IMR-90 (cell line): Measurements from ENCODE around the gene ATF4. TPM values are rescaled to one million over a fixed set of nuclear protein-coding genes. Genes with fewer than 3 reads are reported as not detected.

Experiments
- ATAC-seq: fragments of 200-7000 bp; cut with Tn5 transposase; 2 replicates; pipeline ENCODE4 v1.9.1; 2020; ENCODE audit warnings: low read depth, mild to moderate bottlenecking, moderate library complexity
- BruUV-seq: library from RNA; stranded (reverse); fragments of 400-500 nt; replicated peaks from 2 replicates; lab custom pipeline; 2021; lab: Mats Ljungman, UMichigan
- CTCF ChIA-PET: fragments of 300-600 bp; formaldehyde crosslinking; extraction: SDS; loops from one replicate; lab custom pipeline; 2021; ENCODE audit warnings: antibody characterized with exemption; lab: Yijun Ruan, JAX
- POLR2A ChIA-PET: fragments of 300-600 bp; sonication (Branson Sonifier 250); formaldehyde crosslinking; loops from one replicate; lab custom pipeline; 2022; ENCODE audit warnings: antibody characterized with exemption; ENCODE audit not compliant: unreplicated experiment; lab: Charles Lee
- DNase-seq: peaks from one replicate; pipeline ENCODE4 v3.0.0; 2013
- H2AFZ ChIP-seq: replicated peaks from 2 replicates; pipeline ENCODE3; 2013; ENCODE audit warnings: low read length, mild to moderate bottlenecking; ENCODE audit not compliant: poor library complexity
- H2AK5ac ChIP-seq: 2 replicates; pipeline ENCODE4 v1.6.1; 2013; ENCODE audit warnings: low read depth, low read length, inconsistent platforms
- H2AK9ac ChIP-seq: replicated peaks from 2 replicates; pipeline ENCODE3; 2013; ENCODE audit warnings: mild to moderate bottlenecking, low read depth, low read length, moderate library complexity; ENCODE audit not compliant: poor library complexity
- H2BK120ac ChIP-seq: 2 replicates; pipeline ENCODE4 v1.6.1; 2013; ENCODE audit warnings: low read depth, low read length, inconsistent platforms
- H2BK15ac ChIP-seq: 3 replicates; pipeline ENCODE4 v1.6.1; 2013; ENCODE audit warnings: low read depth, low read length, inconsistent platforms
- H2BK20ac ChIP-seq: 2 replicates; pipeline ENCODE4 v1.6.1; 2013; ENCODE audit warnings: low read depth, mild to moderate bottlenecking, inconsistent platforms, low read length, moderate library complexity
- H2BK5ac ChIP-seq: 2 replicates; pipeline ENCODE4 v1.6.1; 2013; ENCODE audit warnings: mild to moderate bottlenecking, low read depth, low read length, inconsistent platforms; ENCODE audit not compliant: poor library complexity, severe bottlenecking
- H3K14ac ChIP-seq: replicated peaks from 2 replicates; pipeline ENCODE4 v1.6.1; 2013; ENCODE audit warnings: low read depth, low read length, inconsistent platforms
- H3K18ac ChIP-seq: 2 replicates; pipeline ENCODE4 v1.6.1; 2013; ENCODE audit warnings: low read depth, low read length, control low read depth
- H3K23ac ChIP-seq: 2 replicates; pipeline ENCODE4 v1.6.1; 2013; ENCODE audit warnings: low read depth, low read length, inconsistent platforms
- H3K27ac ChIP-seq: 2 replicates; pipeline ENCODE4 v1.5.1; 2013; ENCODE audit warnings: mild to moderate bottlenecking, control low read depth, low read length; ENCODE audit not compliant: insufficient read depth
- H3K27me3 ChIP-seq: 2 replicates; pipeline ENCODE4 v1.6.1; 2013; ENCODE audit warnings: low read length; ENCODE audit not compliant: control insufficient read depth, insufficient read depth
- H3K36me3 ChIP-seq: 2 replicates; pipeline ENCODE4 v1.6.1; 2013; ENCODE audit warnings: low read length, mixed read lengths; ENCODE audit not compliant: control insufficient read depth, insufficient read depth
- H3K4ac ChIP-seq: 2 replicates; pipeline ENCODE4 v1.6.1; 2013; ENCODE audit warnings: low read depth, low read length, inconsistent platforms
- H3K4me1 ChIP-seq: 2 replicates; pipeline ENCODE4 v1.6.1; 2013; ENCODE audit warnings: low read length, mixed read lengths; ENCODE audit not compliant: control insufficient read depth, insufficient read depth
- H3K4me2 ChIP-seq: 2 replicates; pipeline ENCODE4 v1.6.1; 2013; ENCODE audit warnings: low read depth, mild to moderate bottlenecking, control low read depth, low read length, moderate library complexity
- H3K4me3 ChIP-seq: 2 replicates; pipeline ENCODE4 v1.5.1; 2013; ENCODE audit warnings: low read depth, mild to moderate bottlenecking, control low read depth, low read length, moderate library complexity; ENCODE audit not compliant: insufficient read depth
- H3K56ac ChIP-seq: 2 replicates; pipeline ENCODE4 v1.6.1; 2013; ENCODE audit warnings: low read length, inconsistent platforms; ENCODE audit not compliant: insufficient read depth; ENCODE audit errors: extremely low read depth
- H3K79me1 ChIP-seq, 2 experiments: 2 replicates each; pipeline ENCODE4 v1.6.1; 2013; ENCODE audit warnings: low read length in 2 of 2, inconsistent platforms in 1 of 2, low read depth in 1 of 2
- H3K9ac ChIP-seq: 2 replicates; pipeline ENCODE4 v1.6.1; 2013; ENCODE audit warnings: low read depth, low read length, control low read depth
- H3K9me1 ChIP-seq: 2 replicates; pipeline ENCODE4 v1.6.1; 2013; ENCODE audit warnings: low read length, inconsistent platforms; ENCODE audit not compliant: insufficient read depth
- H3K9me3 ChIP-seq: 2 replicates; pipeline ENCODE4 v1.6.1; 2013; ENCODE audit warnings: low read length; ENCODE audit not compliant: control insufficient read depth, insufficient read depth
- H4K20me1 ChIP-seq: 2 replicates; pipeline ENCODE4 v1.6.1; 2013; ENCODE audit warnings: low read length, inconsistent platforms; ENCODE audit not compliant: insufficient read depth
- H4K5ac ChIP-seq: 2 replicates; pipeline ENCODE4 v1.6.1; 2013; ENCODE audit warnings: mild to moderate bottlenecking, low read depth, low read length, control low read depth
- H4K8ac ChIP-seq, 2 experiments: 2 replicates each; pipeline ENCODE4 v1.6.1; 2013; ENCODE audit warnings: low read depth in 2 of 2, low read length in 2 of 2, control low read depth in 1 of 2, inconsistent platforms in 1 of 2
- H4K91ac ChIP-seq: 2 replicates; pipeline ENCODE4 v1.6.1; 2013; ENCODE audit warnings: low read depth, low read length, inconsistent platforms; ENCODE audit not compliant: insufficient read depth
- BHLHE40 ChIP-seq: fragments of 150-350 bp; IDR thresholded peaks from 2 replicates; pipeline ENCODE4 v1.6.1; 2016; ENCODE audit warnings: mild to moderate bottlenecking, low read depth, low read length
- CEBPB ChIP-seq: IDR thresholded peaks from 2 replicates; pipeline ENCODE4 v1.6.1; 2012; ENCODE audit warnings: low read depth, low read length, improper control_type of control experiment
- CHD1 ChIP-seq: IDR thresholded peaks from 2 replicates; pipeline ENCODE4 v1.6.1; 2012; ENCODE audit warnings: low read depth, low read length, improper control_type of control experiment
- CTCF ChIP-seq: conservative IDR thresholded peaks from 2 replicates; pipeline ENCODE4 v1.5.1; 2012; ENCODE audit warnings: mild to moderate bottlenecking, low read depth, low read length, improper control_type of control experiment
- ELK1 ChIP-seq: fragments of 150-350 bp; IDR thresholded peaks from 2 replicates; pipeline ENCODE4 v1.6.1; 2016; ENCODE audit warnings: low read depth, mild to moderate bottlenecking, low read length, moderate library complexity, borderline replicate concordance
- FOS ChIP-seq: fragments of 150-350 bp; IDR thresholded peaks from 2 replicates; pipeline ENCODE4 v1.6.1; 2016; ENCODE audit warnings: low read depth, low read length
- MAFK ChIP-seq: IDR thresholded peaks from 2 replicates; pipeline ENCODE4 v1.6.1; 2012; ENCODE audit warnings: low read depth, low read length, improper control_type of control experiment
- MAZ ChIP-seq: IDR thresholded peaks from 2 replicates; pipeline ENCODE4 v1.6.1; 2012; ENCODE audit warnings: low read depth, mild to moderate bottlenecking, low read length, improper control_type of control experiment, moderate library complexity, borderline replicate concordance
- MXI1 ChIP-seq: IDR thresholded peaks from 2 replicates; pipeline ENCODE4 v1.6.1; 2012; ENCODE audit warnings: low read depth, mild to moderate bottlenecking, low read length, moderate library complexity, borderline replicate concordance
- NFE2L2 ChIP-seq: fragments of 150-350 bp; IDR thresholded peaks from 2 replicates; pipeline ENCODE4 v1.6.1; 2016; ENCODE audit warnings: low read depth, mild to moderate bottlenecking, low read length
- RAD21 ChIP-seq: IDR thresholded peaks from 2 replicates; pipeline ENCODE4 v1.6.1; 2012; ENCODE audit warnings: low read length, improper control_type of control experiment
- RFX5 ChIP-seq: IDR thresholded peaks from 2 replicates; pipeline ENCODE4 v1.8.0; 2012; ENCODE audit warnings: low read depth, mild to moderate bottlenecking, low read length, moderate library complexity
- SMC3 ChIP-seq: fragments of 150-350 bp; IDR thresholded peaks from 2 replicates; pipeline ENCODE4 v1.6.1; 2016; ENCODE audit warnings: low read depth, mild to moderate bottlenecking, antibody characterized with exemption, low read length, moderate library complexity
- USF2 ChIP-seq: fragments of 150-350 bp; IDR thresholded peaks from 2 replicates; pipeline ENCODE4 v1.6.1; 2017; ENCODE audit warnings: mild to moderate bottlenecking, antibody characterized with exemption, low read length, low read depth
- WGBS, 2 experiments: methylation state at CpG; one replicate each; pipeline versions ENCODE4 v1.1.5 to v1.1.7; 2013; ENCODE audit warnings: missing lambda C conversion rate in 2 of 2; ENCODE audit not compliant: insufficient read length in 1 of 2; ENCODE audit errors: extremely low coverage in 2 of 2; 5-methylcytosine and 5-hydroxymethylcytosine counted together
- dilution Hi-C: fragments of 300-500 bp; cut with HindIII; formaldehyde crosslinking; loops from one replicate; pipeline ENCODE4 v1.14.3; 2018; ENCODE audit warnings: low sequenced_read_pairs; ENCODE audit not compliant: unreplicated experiment
- in situ Hi-C: fragments of 300-500 bp; cut with MboI; formaldehyde crosslinking; loops from 3 replicates; pipeline ENCODE4 v1.14.3; 2019; ENCODE audit warnings: low sequenced_read_pairs, inconsistent platforms, mixed read lengths
- intact Hi-C: fragments of 100-400 bp; cut with micrococcal nuclease; formaldehyde crosslinking; loops from 2 replicates; pipeline ENCODE4 v1.10.0; 2022
- polyA plus RNA-seq, 3 experiments: library from polyadenylated mRNA; depleted of rRNA; stranded (reverse); fragments of >200 nt; gene quantifications; 2 replicates each; pipeline ENCODE4 v1.2.3, GENCODE V29; 2012; ENCODE audit warnings: low replicate concordance in 1 of 3
- total RNA-seq: library from RNA; depleted of rRNA; stranded (reverse); fragments of >200 nt; gene quantifications from 2 replicates; pipeline ENCODE4 v1.2.3, GENCODE V29; 2012

Gene ATF4
- total and polyA plus RNA-seq, 2 of the 4 experiments (the other 2 are of a cell fraction): 148 to 662 TPM

GRCh38 chr22:39525658-39525975 is 5.3 kb downstream of the ATF4 start:
- intact Hi-C loops (loop anchor here (10.0 kb wide), 1 partner anchor 121 kb away; no protein-coding TSS in a partner anchor), dilution Hi-C loops (no loop called here), in situ Hi-C loops (loop anchor here (10.0 kb wide), 1 partner anchor 211 kb away; the partner anchor contains the start of gene RPL3)
- Histone ChIP-seq H3K18ac (no peak overlapping the region), H2AK5ac (no peak overlapping the region), H3K23ac (no peak overlapping the region), H4K91ac (no peak overlapping the region), H4K20me1 (peaks cover 94% of the 10 kb centered on the region), H2BK120ac (no peak overlapping the region), H2AFZ (no peak overlapping the region), H3K9ac (no peak overlapping the region), H2BK20ac (no peak overlapping the region), H3K56ac (no peak overlapping the region), H2BK15ac (no peak overlapping the region), H3K9me3 (no peaks in the 10 kb centered on the region), H4K8ac (no peak overlapping the region), H3K27me3 (no peaks in the 10 kb centered on the region), H3K9me1 (peaks cover 6% of the 10 kb centered on the region; the same call in 1 of the 2 replicates), H2AK9ac (no peak overlapping the region), H3K4me3 (no peak overlapping the region), H3K4me2 (no peak overlapping the region), H2BK5ac (no peak overlapping the region), H3K14ac (no peak overlapping the region), H3K79me1 (peaks cover 7 to 76% of the 10 kb centered on the region in 2 experiments), H4K5ac (no peak overlapping the region), H3K27ac (no peak overlapping the region), H3K4me1 (no peaks in the 10 kb centered on the region; the same call in 1 of the 2 replicates), H3K4ac (no peak overlapping the region), H3K36me3 (peaks cover 42% of the 10 kb centered on the region)
- CTCF ChIA-PET: no interaction called here
- TF ChIP-seq USF2: no peak
- no peak for TF ChIP-seq MAZ
- no peak for TF ChIP-seq CEBPB
- TF ChIP-seq MAFK: no peak
- no peak for TF ChIP-seq ELK1
- TF ChIP-seq MXI1: no peak
- TF ChIP-seq NFE2L2: no peak
- TF ChIP-seq SMC3: no peak
- no peak for TF ChIP-seq RFX5
- TF ChIP-seq CHD1: no peak
- TF ChIP-seq RAD21: no peak
- no peak for TF ChIP-seq BHLHE40
- no peak for TF ChIP-seq CTCF
- no peak for TF ChIP-seq FOS
- no peak for ATAC-seq
- POLR2A ChIA-PET: interaction anchor here (0.6 kb wide), 1 partner anchor 822 kb away, joined by 4 read pairs; no protein-coding TSS in a partner anchor
- 82% methylated on average over 2 of the region's 4 CpGs; no CpG with 5 or more reads in 1 of the 2 experiments for WGBS, 2 experiments
- no TSS peak for BruUV-seq
- no peak for DNase-seq
